GM21786 (cell line): ENCODE measurements around the gene NDEL1.

Experiments
- ATAC-seq: cut with Tn5 transposase; IDR thresholded peaks from one replicate; pipeline ENCODE4 v1.9.1; 2021; ENCODE audit not compliant: unreplicated experiment

NDEL1 gene

DNA sequence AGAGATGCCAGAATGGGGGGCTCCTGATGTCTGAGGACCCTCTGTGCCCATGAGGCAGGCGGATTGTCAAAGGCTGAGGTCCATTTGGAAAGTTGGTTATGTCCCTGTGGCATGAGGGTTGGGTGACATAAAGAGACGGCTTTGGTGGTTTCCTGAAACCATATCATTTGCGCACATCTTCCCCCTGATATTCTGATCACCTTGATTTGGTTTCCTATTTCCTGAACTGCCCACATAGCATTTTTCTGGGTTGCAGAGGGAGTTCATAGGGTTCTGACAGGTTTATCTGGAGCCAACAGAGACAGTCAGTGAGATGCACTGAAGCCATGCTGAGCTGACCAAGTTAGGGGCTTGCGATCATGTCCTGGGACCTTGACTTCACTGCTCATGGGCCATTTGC lies 22.4 kb upstream of the NDEL1 start:
- no peak for ATAC-seq

DNA sequence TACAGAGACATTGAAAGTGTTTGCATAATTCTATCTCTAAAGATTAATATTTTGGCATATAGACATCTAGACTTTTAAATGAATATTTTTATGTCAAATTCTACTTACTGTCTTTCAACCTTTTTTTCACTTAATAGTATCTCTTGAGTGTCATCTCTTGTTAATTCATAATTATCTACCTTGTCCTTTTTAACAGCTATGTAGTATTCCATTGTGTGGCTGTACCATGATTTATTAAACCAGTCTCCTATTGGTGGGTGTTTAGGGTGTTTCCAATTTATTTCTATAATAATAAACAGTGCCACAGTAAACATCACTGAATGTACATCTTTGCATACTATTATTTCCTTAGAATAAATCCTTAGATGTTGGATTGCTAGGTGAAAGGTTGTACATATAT lies 21.7 kb upstream of the NDEL1 start:
- ATAC-seq: no peak

DNA sequence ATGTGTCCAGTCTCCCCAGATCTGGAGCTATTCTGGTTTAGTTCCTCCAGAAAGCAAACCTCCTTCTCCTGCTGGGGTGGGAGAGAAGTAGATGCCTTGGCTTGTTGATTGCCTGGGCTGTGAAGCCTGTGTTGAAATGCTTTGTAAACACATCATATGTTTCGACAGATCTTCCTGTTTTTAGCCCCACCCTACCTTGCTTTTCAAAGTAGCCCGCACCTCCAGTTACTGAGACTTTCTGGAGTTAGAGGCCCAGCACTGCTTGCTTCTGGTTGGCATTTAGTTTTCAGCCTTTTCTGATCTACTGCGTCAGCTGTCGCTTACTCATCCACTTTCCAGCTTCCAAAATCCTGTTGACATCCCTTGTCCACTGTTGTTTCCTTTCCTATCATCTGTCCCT lies 17.9 kb upstream of the NDEL1 start:
- ATAC-seq: no peak

DNA sequence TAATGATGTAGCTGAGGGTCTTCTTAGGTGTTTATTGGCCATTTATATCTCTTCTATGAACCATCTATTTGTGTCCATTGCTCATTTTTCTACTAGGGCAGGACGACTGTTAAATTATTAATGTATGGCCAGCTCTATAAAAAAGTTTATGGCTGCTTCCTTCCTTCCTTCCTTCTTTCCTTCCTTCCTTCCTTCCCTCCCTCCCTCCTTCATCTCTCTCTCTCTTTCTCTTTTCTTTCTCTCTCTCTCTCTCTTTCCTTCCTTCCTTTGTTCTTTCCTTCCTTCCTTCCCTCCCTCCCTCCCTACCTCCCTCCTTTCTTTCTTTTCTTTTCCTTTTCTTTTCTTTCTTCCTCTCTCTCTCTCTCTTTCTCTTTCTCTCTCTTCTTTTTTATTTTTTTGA lies 17.2 kb upstream of the NDEL1 start:
- no peak for ATAC-seq

DNA sequence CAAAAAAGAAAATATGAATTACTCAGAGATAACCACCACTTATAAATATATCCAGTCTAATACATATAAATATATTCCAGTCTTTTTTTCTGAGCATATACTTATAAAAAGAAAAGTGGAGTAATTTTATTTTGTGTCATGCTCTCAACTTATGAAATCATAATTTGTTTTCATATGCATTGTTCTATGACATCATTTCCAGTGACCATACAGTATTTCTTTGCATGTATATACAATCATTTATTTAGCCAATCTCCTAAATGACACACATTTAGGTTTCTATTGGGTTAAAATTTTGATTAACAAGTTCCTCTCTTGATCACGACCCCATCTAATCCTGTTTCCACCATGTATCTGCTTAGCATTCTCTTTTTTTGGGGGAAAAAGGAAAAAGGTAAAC lies 16.4 kb upstream of the NDEL1 start:
- ATAC-seq: no peak

DNA sequence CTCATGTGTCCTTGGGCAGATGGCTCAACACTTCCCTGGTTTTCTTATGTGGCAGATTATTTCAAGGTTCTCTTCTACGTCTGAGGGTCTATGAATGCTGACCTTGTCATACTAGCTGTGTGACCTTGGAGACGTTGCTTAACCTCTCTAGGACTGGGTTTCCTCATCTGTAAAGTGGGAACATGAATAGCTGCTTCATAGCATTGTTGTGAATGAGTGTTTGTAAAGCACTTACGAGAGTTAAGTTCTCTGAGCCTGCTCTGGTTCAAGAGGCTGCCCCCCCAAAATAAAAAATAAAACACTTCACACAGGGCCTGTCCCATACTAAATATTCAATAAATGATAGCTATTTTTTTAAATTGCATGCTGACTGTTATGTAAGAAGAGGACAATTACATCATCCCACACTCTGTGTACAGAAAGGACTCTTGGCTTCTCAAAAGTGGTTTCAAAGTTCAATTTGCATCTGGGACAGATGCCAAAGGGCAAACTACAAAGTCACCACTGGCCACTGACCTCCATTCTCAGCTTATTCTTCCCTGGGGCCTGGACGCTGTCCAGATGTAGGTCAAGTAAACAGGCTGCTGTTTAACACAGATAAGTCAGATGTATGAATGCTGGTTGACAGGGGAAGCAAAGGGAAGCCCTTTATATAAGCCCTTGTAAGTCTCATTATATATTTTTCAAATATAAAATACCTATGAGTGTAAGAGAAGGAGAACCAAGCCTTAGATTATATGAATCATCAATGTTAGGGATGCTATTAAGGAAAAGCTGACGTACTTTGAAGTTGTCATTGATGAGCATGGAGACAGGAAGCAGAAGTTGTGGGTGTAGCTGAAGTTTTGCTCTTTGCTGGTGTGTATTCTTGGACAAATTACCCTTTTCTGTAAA lies 15.4 kb upstream of the NDEL1 start:
- no peak for ATAC-seq

DNA sequence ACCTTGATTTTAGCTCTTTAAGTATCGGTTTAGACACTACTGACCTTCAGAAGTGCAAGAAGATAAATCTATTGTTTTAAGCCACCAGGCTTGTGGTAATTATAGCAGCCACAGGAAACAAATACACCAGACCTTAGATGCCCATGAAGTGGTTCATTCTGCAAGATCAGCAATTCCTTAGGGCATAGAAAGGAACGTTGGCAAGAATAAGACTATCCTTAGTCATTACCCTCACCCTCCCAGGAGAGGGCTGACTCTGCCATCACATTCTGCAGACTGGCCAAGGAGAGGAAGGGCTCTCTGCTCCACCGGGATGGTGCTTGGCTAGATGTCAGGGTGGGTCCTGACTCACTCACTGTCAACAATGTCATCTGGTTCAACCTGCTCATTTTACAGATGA lies 14.1 kb upstream of the NDEL1 start:
- no peak for ATAC-seq

DNA sequence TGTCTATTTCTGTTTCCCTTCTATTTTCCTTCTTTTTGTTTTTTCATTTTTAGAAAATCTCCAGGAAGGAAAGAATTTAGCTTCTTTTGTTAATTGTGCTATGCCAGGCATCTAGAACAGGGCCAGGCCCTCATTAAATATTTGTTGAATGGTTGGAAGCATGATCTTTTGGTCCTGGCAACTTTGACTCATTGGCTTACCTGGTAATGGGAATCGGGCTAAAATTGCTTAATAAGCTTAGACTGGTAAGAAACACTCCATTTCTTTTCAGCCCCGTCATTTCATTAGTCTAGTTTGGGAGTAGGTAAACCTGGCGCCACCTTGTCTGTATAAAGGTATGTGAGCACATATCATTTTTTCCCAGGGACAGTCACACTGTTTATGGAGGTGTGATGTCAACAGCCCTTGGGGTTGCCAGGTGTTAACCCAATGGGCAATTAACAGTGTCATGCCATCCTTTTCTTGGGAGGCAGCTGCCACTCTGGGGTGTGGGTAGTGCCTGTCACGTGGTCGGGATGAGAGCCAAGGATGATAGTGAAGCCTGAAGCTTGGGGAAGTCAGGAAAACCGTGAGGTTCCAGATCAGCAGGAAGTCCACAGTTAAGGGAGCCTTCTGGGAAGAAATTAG lies 9.5 kb upstream of the NDEL1 start:
- ATAC-seq: no peak

DNA sequence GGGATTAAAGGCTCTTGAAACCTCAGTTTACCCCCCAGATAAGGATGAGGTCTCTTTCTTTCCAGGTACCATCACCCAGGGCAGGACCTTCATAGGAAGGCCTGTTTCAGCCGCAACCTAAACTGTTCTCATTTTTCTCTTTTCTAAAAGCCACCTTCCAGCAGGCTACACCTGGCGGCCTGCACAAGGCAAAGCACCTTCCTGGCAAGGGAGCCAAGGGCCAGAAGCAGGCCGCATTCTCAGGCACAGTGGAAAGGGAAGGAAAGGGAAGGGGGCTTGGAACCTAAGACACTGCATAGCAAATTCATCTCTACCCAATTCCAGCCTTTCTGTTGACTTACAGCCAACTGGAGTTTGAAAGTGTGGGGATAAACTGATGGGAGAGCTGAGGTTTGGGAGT lies 8.9 kb upstream of the NDEL1 start:
- no peak for ATAC-seq

DNA sequence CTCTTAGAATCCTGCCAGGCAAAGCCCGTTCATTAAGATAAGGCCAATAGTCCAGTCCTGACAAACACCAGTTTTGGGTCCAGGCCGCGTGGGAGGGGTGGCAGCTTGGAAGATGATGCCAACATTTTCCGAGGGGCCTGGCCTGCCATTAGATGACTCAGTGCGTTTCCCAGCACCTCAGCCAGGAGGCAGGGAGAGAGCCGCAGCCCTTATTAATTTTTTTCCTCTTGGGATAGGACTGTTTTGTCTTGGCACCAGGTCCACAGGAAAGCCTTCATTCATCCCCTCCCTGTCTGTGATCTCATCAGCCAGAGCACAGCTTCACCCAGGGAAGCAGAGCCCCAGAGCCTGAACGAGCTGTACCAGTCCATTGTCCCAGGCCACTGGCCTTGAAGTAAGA lies 4.7 kb upstream of the NDEL1 start:
- no peak for ATAC-seq

DNA sequence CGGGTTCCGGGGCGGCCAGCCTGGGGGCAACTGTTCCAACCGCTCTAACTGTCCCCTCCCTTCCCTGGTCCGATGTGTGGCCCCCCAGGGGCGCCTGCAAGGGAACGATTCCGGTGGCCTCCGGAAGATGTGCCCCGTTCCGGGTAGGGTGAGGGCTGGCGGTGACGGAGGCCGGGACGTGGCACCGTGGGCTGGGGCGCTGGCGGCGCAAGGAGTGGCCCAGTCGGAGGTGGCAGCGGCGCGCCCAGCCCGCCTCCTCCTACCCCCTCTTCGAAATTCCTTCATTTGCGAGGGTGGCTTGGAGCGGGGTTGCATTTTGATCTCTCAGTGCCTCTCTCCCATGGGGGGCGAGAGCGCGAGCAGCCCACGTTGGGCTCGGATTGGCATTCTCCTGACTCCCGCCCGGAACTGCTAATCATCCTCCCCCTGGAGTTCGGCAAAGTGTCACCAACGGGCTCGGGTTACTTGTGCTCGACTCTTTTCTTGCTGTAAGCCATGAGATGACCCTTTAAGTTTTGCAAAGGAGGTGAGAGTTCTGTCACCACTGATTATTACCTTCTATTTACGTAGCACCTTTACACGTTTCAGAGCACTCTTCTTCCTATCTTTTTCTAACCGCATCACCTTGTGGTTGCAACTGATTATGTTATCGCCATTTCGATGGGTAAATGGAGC lies 622 bp downstream of the NDEL1 start:
- ATAC-seq: peak; percentile 57

DNA sequence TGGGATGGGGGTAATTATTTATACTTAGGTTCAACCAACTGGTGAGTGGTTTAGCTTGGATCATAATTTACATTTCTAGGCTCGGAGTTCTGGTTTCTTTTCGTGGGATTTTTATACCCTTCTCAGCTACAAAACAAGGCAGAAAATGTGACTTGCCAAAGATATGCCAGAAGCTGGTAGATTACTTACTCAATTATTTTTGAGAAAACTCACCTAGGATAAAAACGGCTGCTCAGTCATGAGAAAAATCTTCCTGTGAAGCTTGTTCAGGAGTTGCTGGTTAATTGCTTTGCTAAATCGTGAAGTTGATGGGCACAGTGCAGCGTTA lies 1.1 kb downstream of the NDEL1 start:
- ATAC-seq: no peak

DNA sequence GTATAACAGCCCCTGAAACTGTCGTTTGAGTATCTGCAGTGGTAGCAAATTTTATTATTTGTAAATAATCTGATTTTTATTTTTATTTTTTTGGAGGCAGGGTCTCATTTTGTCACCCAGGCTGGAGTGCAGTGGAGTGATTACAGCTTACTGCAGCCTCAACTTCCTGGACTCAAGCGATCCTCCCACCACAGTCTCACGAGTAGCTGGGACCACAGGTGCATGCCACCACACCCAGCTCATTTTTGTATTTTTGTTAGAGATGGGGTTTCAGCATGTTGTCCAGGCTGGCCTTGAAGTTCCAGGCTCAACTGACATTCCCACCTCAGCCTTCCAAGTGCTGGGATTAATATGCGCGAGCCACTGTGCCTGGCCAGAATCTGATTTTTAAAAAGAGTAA lies 2.8 kb downstream of the NDEL1 start:
- no peak for ATAC-seq

DNA sequence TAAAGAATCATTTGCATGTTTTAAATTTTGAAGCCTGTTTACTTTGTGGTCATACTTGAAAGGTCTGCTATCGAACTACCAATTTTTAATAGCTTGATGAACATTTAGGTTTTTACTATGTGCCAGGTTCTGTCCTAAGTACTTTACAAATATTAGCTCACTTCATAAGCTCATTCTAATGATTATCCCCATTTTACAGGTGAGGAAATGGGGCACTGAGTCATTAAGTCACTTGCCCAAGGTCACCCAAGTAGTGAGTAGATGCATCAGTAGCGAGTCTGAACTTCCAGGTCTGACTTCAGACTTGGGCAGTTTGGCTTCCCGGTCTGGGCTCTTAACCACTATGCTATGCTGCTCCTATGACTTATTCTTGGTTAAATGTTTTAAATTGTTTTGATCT lies 4.0 kb downstream of the NDEL1 start:
- no peak for ATAC-seq

DNA sequence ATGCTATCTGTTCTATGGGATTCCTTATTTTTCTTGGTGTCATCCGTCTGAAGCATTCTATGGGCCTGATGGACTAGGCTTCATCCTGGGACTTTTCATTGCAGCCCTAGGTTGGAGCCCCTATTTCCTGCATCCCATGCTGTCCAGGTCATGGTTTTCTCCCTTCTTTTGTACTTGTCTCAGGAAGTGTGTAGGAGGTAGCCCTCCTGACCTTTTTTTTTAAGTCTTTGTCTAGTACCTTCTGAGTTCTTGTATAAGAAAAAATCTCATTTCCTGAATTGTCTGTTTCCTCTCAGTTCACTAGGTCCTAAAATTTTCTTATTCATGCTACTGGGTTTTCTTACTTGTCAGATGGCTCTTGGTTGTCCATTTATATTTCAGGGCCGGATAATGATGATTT lies 6.0 kb downstream of the NDEL1 start:
- ATAC-seq: no peak

DNA sequence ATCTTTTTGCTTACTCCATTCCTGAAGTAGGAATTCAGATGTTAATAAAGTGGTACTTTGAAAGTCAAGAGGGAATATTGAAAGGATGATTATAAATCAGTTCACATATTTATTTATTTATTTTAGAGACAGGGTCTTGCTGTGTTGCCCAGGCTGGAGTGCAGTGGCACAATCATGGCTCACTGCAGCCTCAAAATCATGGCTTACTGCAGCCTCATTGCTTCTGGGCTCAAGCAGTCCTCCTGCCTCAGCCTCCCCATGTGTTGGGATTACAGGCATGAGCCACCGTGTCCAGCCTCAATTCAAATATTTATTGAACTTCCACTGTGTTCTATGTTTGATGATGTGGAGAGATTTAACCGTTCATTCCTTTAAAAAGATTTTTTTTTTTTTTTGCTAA lies 6.6 kb downstream of the NDEL1 start:
- ATAC-seq: no peak

DNA sequence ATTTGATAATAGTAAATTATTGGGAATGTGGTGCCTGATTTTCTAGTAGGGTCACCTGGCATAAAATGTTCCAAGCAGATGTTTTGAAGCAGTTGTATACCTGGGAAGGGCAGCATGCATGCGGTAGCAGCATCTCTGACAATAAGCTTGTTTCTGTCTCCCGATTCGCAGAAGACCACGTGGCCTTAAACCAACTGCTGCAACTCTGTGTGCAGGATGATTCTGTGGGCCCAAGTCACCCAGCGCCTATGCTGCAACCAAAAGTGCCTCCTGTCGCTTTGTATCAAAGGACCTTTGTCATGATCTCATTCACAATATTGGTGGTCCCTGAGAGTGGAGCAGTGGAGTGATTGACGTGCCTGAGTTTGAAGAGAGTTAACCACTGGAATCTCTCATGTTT lies 8.1 kb downstream of the NDEL1 start:
- ATAC-seq: no peak

DNA sequence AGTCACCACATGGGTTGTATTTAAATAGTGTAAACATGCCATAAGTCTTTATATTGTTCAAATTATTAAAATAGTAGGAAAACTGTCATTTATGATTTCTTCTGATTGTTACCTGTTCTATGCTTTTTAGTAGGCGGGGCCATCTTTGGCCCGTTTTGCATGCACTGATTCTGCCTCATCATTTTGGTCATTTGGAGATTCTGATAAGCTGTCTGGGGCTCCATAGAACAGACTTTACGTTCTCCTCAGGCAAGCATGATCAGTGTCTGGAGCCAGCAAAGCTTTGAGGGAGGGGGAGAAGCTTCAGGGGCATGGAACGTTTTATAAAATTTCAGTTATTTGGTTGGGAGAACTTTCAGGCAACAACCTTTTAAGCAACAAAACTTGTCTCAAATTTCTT lies 8.8 kb downstream of the NDEL1 start:
- no peak for ATAC-seq

DNA sequence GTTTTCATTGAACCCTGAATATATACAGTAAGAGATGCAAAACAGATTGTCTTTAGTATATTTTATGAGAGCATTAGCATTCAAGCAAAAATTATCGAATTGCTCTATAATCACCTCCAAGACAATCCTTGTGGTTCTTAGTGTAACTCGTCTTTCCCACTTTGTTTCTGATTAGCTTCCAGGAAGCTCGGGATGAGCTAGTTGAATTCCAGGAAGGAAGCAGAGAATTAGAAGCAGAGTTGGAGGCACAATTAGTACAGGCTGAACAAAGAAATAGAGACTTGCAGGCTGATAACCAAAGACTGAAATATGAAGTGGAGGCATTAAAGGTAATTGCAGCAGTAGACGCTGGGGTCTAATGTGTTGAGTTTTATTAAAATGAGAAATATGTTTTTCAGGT lies 9.9 kb downstream of the NDEL1 start:
- ATAC-seq: no peak

DNA sequence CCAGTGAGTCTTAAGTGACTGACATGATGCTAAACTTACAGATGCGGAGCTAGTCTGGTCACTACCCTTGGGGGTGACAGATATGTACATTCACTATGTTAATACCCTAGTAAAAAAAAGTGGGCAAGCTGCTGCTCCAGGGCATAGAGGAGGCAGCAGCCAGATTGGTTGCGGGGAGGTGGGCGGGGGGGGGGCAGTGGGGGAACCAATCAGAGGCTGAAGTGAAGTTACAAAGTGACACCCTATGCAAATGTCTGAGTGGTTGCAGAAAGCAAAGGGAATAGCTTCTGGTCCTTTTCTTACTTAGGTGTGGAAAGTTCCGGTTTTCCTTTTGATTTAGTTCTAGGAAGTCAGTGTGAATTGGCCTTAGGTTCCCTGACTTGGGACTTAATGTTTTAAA lies 12.1 kb downstream of the NDEL1 start:
- no peak for ATAC-seq

DNA sequence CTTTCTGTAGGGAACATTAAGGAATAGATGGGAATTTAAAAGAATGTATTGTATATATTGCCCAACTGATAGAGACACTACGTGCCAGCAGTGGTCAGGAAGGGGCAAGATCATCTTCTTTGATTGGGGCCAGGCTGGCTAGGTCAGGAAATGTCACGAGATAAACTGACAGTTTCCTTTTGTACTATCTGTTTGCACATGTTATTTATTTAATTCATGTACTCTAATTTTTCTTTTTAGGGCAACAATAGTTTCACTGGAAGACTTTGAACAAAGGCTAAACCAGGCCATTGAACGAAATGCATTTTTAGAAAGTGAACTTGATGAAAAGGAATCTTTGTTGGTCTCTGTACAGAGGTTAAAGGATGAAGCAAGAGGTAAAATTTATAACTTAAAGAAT lies 12.6 kb downstream of the NDEL1 start:
- ATAC-seq: no peak

DNA sequence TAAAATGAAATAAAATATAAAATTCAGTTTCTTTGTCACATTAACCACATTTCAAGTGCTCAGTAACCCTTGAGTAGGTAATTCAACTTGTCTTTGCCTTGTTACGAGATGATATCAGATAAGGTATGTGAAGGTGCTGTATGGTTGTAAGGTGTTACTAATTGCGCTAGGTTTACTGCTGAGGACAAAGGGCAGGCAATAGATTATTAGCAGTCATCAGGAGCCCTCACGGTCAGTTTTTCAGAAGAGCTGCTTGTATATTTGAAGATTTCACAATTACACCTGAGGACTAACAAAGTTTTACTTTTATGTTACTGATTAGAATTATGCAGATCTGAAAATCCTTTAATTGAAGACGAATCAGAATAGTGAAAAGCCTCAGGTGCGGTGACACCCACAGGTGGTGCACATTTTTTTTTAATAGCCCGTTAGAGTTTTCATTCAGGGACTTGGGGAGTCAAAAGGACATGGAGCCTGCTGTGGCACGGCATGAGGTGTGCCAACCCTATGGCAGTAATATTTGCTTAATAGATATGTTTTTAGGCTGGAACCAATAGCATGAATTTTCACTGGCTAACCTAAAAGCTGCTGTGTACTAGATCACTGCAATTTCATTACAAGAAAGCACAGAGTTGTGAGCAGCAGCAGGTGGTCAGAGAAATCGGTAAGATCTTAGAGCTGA lies 16.4 kb downstream of the NDEL1 start:
- ATAC-seq: no peak
